DOHH2 (cell line): ENCODE measurements around the gene FUT8.
"Not testable (repeated sequence)": the region's sequence is repeated elsewhere in the genome, so short reads cannot be mapped to it uniquely, and the experiment has no call there.

Source experiments
- H3F3A ChIP-seq: fragments of 200-600 bp; sonication (generic), shearing (Covaris generic); 2 replicates; pipeline ENCODE4 v1.6.0; 2016; ENCODE audit warnings: antibody characterized with exemption, mild to moderate bottlenecking; ENCODE audit not compliant: control insufficient read depth, insufficient read depth
- H3K27ac ChIP-seq: fragments of 200-600 bp; sonication (generic); 2 replicates; pipeline ENCODE4 v1.5.1; 2014; ENCODE audit warnings: low read depth, mild to moderate bottlenecking, low read length, moderate library complexity
- H3K27me3 ChIP-seq: fragments of 200-600 bp; sonication (generic); 2 replicates; pipeline ENCODE4 v1.6.1; 2014; ENCODE audit warnings: mild to moderate bottlenecking, low read length, mixed read lengths; ENCODE audit not compliant: control insufficient read depth
- H3K36me3 ChIP-seq: fragments of 200-600 bp; sonication (generic); 2 replicates; pipeline ENCODE4 v1.6.1; 2014; ENCODE audit warnings: mild to moderate bottlenecking, low read length, moderate library complexity, mixed read lengths; ENCODE audit not compliant: control insufficient read depth
- H3K4me1 ChIP-seq: fragments of 200-600 bp; sonication (generic); 2 replicates; pipeline ENCODE4 v1.6.1; 2014; ENCODE audit warnings: mild to moderate bottlenecking, low read length, mixed read lengths; ENCODE audit not compliant: control insufficient read depth
- H3K4me2 ChIP-seq: fragments of 200-600 bp; sonication (generic); 2 replicates; pipeline ENCODE4 v1.6.0; 2014; ENCODE audit warnings: mild to moderate bottlenecking, low read length, moderate library complexity
- H3K4me3 ChIP-seq: fragments of 200-600 bp; sonication (generic); 2 replicates; pipeline ENCODE4 v1.5.1; 2014; ENCODE audit warnings: mild to moderate bottlenecking, low read length, mixed read lengths
- H3K79me2 ChIP-seq: fragments of 200-600 bp; sonication (generic); 2 replicates; pipeline ENCODE4 v1.6.1; 2014; ENCODE audit warnings: mild to moderate bottlenecking, low read length, mixed read lengths; ENCODE audit not compliant: control insufficient read depth
- H3K9me2 ChIP-seq: fragments of 200-600 bp; sonication (generic); replicated peaks from 2 replicates; pipeline ENCODE4 v1.6.1; 2014; ENCODE audit warnings: mild to moderate bottlenecking, low read length, mixed read lengths; ENCODE audit not compliant: control insufficient read depth
- H3K9me3 ChIP-seq: fragments of 200-600 bp; sonication (generic); 2 replicates; pipeline ENCODE4 v1.6.1; 2014; ENCODE audit warnings: antibody characterized with exemption, low read length, mixed read lengths; ENCODE audit not compliant: control insufficient read depth, insufficient read depth
- H4K20me1 ChIP-seq: fragments of 200-600 bp; sonication (generic); 2 replicates; pipeline ENCODE4 v1.6.0; 2014; ENCODE audit warnings: low read depth, mild to moderate bottlenecking, antibody characterized with exemption, low read length, moderate library complexity; ENCODE audit not compliant: control insufficient read depth, insufficient read depth
- EZH2phosphoT487 ChIP-seq: fragments of 200-600 bp; sonication (generic); IDR thresholded peaks from 2 replicates; pipeline ENCODE4 v1.6.1; 2017; ENCODE audit warnings: borderline replicate concordance, mild to moderate bottlenecking, antibody characterized with exemption, low read length, moderate library complexity, mixed read lengths
- TF ChIP-seq, protein P1 (sequence below): fragments of 200-600 bp; sonication (generic); IDR thresholded peaks from one replicate; pipeline ENCODE4 v1.5.1; 2014; ENCODE audit warnings: antibody characterized with exemption, mild to moderate bottlenecking, low read depth, low read length; ENCODE audit not compliant: poor library complexity, severe bottlenecking

The FUT8 gene

DNA sequence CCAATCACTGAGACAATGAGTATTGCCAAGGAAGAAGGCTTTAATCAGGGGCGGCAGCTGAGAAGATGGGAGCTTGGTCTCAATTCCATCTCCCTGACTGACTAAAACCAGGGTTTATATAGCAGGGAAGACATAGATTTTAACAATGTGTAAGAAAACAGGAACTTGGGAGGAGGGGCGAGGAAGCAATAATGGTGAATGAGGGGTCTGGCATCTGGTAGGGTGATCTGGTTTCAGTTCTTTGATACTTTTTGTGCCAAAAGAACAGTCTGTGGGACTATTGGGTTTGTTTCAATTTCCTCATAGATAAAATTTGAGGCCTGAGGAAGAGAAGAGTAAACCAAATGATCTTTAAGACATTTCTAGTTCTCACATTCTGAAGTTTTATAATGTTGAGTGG lies 49.2 kb downstream of the FUT8 start:
- Histone ChIP-seq H3K4me3 (no peak overlapping the region), H3F3A (peaks cover 8% of the 10 kb centered on the region; the same call in 1 of the 2 replicates), H3K27ac (no peak overlapping the region), H3K9me2 (no peaks in the 10 kb centered on the region), H3K4me1 (peaks cover 6% of the 10 kb centered on the region; the same call in 1 of the 2 replicates), H3K79me2 (peaks cover 61% of the 10 kb centered on the region), H3K36me3 (peaks cover 61% of the 10 kb centered on the region), H3K27me3 (no peaks in the 10 kb centered on the region), H4K20me1 (no peaks in the 10 kb centered on the region), H3K9me3 (no peaks in the 10 kb centered on the region), H3K4me2 (no peak overlapping the region)
- TF ChIP-seq, protein P1, sequence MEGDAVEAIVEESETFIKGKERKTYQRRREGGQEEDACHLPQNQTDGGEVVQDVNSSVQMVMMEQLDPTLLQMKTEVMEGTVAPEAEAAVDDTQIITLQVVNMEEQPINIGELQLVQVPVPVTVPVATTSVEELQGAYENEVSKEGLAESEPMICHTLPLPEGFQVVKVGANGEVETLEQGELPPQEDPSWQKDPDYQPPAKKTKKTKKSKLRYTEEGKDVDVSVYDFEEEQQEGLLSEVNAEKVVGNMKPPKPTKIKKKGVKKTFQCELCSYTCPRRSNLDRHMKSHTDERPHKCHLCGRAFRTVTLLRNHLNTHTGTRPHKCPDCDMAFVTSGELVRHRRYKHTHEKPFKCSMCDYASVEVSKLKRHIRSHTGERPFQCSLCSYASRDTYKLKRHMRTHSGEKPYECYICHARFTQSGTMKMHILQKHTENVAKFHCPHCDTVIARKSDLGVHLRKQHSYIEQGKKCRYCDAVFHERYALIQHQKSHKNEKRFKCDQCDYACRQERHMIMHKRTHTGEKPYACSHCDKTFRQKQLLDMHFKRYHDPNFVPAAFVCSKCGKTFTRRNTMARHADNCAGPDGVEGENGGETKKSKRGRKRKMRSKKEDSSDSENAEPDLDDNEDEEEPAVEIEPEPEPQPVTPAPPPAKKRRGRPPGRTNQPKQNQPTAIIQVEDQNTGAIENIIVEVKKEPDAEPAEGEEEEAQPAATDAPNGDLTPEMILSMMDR, result no peak
- TF ChIP-seq EZH2phosphoT487, result no peak

DNA sequence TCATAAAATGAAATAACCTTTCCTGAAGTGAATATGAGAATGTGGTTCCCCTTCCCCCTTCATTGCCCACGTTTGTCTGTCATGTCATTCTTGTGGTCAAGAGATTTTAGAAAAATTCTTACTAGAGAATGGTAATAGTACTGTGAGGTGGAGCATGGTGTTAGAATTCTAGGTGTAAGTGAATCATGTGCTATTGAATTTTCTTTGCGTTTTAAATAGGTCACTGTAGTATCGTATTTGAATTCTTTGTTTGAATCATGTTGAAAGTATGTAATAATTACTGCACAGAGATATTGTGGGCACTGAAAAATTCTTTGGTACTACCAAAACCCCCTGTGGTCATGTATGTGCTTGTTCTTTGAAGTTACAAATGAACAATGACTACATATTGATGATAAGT lies 49.9 kb downstream of the FUT8 start:
- H3K9me2 ChIP-seq, result no peaks in the 10 kb centered on the region
- H3F3A ChIP-seq, result peaks cover 8% of the 10 kb centered on the region; the same call in 1 of the 2 replicates
- H3K79me2 ChIP-seq, result peaks cover 67% of the 10 kb centered on the region
- peaks cover 56% of the 10 kb centered on the region for H3K36me3 ChIP-seq
- no peaks in the 10 kb centered on the region for H3K9me3 ChIP-seq
- no peaks in the 10 kb centered on the region for H4K20me1 ChIP-seq
- no peak overlapping the region for H3K27ac ChIP-seq
- TF ChIP-seq, protein P1, result no peak
- no peak for TF ChIP-seq EZH2phosphoT487
- H3K4me2 ChIP-seq, result no peak overlapping the region
- no peak overlapping the region for H3K4me3 ChIP-seq
- H3K4me1 ChIP-seq, result peaks cover 6% of the 10 kb centered on the region; the same call in 1 of the 2 replicates
- H3K27me3 ChIP-seq, result no peaks in the 10 kb centered on the region

DNA sequence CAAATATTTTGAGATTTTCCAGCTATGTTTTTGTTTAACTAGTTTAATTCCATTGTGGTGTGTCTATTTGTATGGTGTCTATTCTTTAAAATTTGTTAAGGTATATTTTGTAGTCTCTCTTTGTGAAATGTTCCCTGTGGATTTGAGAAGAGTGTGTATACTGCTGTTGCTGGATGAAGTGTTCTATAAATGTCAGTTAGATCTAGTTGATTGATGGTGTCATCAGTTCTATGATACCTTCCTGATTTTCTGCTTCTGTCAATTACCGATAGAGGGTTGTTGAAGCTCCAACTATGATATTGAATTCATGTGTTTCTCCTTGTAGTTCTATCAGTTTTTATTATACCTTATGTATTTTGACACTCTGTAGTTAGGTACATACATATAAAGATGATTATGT lies 53.1 kb downstream of the FUT8 start:
- Histone ChIP-seq H3K79me2 (peaks cover 95% of the 10 kb centered on the region), H3F3A (peaks cover 8% of the 10 kb centered on the region; the same call in 1 of the 2 replicates), H3K4me1 (peaks cover 12% of the 10 kb centered on the region; the same call in 1 of the 2 replicates), H3K4me2 (no peak overlapping the region), H3K36me3 (peaks cover 49% of the 10 kb centered on the region), H3K4me3 (no peak overlapping the region), H4K20me1 (no peaks in the 10 kb centered on the region), H3K9me3 (no peaks in the 10 kb centered on the region), H3K27me3 (no peaks in the 10 kb centered on the region), H3K9me2 (no peaks in the 10 kb centered on the region), H3K27ac (no peak overlapping the region)
- no peak for TF ChIP-seq EZH2phosphoT487
- TF ChIP-seq, protein P1, result no peak

- not testable (repeated sequence) for H3K4me2 ChIP-seq, H3K27me3 ChIP-seq, H3K4me3 ChIP-seq, H4K20me1 ChIP-seq, H3K9me2 ChIP-seq, H3K4me1 ChIP-seq, H3K9me3 ChIP-seq, H3K27ac ChIP-seq, H3F3A ChIP-seq
- peaks cover 93% of the 10 kb centered on the region for H3K79me2 ChIP-seq
- H3K36me3 ChIP-seq, result peaks cover 27% of the 10 kb centered on the region
Observed at GRCh38 chr14:65467926-65468325, 55.4 kb downstream of the FUT8 start.
